Peyer's patch (tissue), 4 donors: ENCODE measurements around the gene ERMP1.

Experiments
- POLR2A ChIP-seq, 2 donors: fragments of 450-650 bp; IDR thresholded peaks; one replicate each; pipeline ENCODE4 v1.5.1; 2017; ENCODE audit warnings: antibody characterized with exemption in 2 of 2, mild to moderate bottlenecking in 2 of 2, moderate library complexity in 2 of 2
- TF ChIP-seq, protein P1 (sequence below), 6 experiments: fragments of 450-650 bp in 4 of 6; fragments of 200-600 bp in 2 of 6; sonication (generic) in 1 of 6; IDR thresholded peaks; one replicate each; pipeline ENCODE4 v1.5.1; 2017 to 2019; ENCODE audit warnings: antibody characterized with exemption in 6 of 6, mild to moderate bottlenecking in 3 of 6, moderate library complexity in 1 of 6

DNA sequence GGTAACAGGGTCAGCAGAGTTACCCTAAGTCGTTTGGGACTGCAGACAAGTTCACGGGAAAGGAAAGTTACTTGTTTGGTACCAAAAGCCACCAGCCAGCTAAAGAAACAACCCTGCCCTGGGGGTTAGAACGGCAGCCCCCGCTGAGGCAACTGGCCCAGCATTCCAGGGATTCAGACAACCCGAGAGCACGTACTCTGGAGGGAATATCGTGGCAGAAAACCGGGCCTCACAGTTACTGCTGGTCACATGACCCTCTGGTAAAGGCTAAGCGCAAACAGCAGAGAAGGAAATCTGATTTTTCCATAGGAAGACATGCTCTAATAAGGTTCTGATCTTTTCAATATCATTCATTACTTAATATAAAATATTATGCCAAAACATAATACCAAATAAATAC lies 35.3 kb upstream of the ERMP1 start:
- TF ChIP-seq, protein P1, sequence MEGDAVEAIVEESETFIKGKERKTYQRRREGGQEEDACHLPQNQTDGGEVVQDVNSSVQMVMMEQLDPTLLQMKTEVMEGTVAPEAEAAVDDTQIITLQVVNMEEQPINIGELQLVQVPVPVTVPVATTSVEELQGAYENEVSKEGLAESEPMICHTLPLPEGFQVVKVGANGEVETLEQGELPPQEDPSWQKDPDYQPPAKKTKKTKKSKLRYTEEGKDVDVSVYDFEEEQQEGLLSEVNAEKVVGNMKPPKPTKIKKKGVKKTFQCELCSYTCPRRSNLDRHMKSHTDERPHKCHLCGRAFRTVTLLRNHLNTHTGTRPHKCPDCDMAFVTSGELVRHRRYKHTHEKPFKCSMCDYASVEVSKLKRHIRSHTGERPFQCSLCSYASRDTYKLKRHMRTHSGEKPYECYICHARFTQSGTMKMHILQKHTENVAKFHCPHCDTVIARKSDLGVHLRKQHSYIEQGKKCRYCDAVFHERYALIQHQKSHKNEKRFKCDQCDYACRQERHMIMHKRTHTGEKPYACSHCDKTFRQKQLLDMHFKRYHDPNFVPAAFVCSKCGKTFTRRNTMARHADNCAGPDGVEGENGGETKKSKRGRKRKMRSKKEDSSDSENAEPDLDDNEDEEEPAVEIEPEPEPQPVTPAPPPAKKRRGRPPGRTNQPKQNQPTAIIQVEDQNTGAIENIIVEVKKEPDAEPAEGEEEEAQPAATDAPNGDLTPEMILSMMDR (IDR thresholded peaks at IDR 0.05): no peak
- TF ChIP-seq POLR2A (IDR thresholded peaks at IDR 0.05): no peak
